ENCODE data around the gene GALNT10. TPM values are rescaled to one million over a fixed set of nuclear protein-coding genes. Genes with fewer than 3 reads are reported as not detected.

The GALNT10 gene
- polyA plus RNA-seq, 1 donor (not counting 4 experiments of a cell fraction or from before 2014, with no cell fraction given) = 17.9 TPM

DNA sequence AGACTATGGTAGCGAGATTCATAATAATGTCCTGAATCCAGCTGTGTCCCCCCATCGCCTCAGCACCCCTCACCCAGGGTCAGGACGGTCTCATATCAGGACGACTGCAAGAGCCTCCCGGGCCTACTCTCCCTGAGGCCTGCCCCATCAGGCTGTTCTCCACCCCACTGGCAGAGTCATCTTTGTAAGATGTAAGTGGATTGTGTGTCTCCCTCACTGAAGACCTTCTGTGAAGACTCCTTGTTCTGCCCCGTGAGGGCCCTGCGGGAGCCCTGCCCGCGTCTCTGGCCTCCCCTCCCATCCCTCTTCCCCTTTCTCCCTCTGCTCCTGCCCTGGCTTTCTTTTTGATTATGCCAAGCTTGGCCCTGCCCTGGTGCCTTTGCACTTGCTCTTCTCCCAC, 211.4 kb downstream of the GALNT10 start:
- FAIRE-seq (no peak), DNase-seq (ENCODE audit: low read depth, low spot score) (no peak)
- no peak overlapping the region for H3K9ac ChIP-seq (ENCODE audit: control insufficient read depth, extremely low read depth, insufficient read depth, low read length)
- no peaks in the 10 kb centered on the region for H3K4me1 ChIP-seq (ENCODE audit: control insufficient read depth, extremely low read depth, insufficient read depth, low read length)
- no peaks in the 10 kb centered on the region for H3K36me3 ChIP-seq (ENCODE audit: control insufficient read depth in 2 of 2, extremely low read depth in 1 of 2, insufficient read depth in 2 of 2, low read length in 2 of 2)
- H3K4me2 ChIP-seq (ENCODE audit: control insufficient read depth, extremely low read depth, insufficient read depth, low read depth, low read length) = no peak overlapping the region
- no peak overlapping the region for H3K27ac ChIP-seq (ENCODE audit: control insufficient read depth, insufficient read depth, low read length)
- no peaks in the 10 kb centered on the region for H3K27me3 ChIP-seq (ENCODE audit: control insufficient read depth, extremely low read depth, insufficient read depth, low read length)
- dilution Hi-C loops (cut with MboI; ENCODE audit: extremely low pct_ligation_motif_present, low sequenced_read_pairs) = loop anchor here (25.0 kb wide), 1 partner anchor 340 kb away; no protein-coding TSS in a partner anchor
- H2AFZ ChIP-seq (ENCODE audit: control insufficient read depth, low read length) = no peak overlapping the region
- no peaks in the 10 kb centered on the region for H3K79me2 ChIP-seq (ENCODE audit: control insufficient read depth, insufficient read depth, low read length)
- no peak overlapping the region for H3K4me3 ChIP-seq (ENCODE audit: control insufficient read depth in 2 of 3, extremely low read depth in 1 of 3, insufficient read depth in 2 of 3, low read depth in 1 of 3, low read length in 3 of 3)
- no peaks in the 10 kb centered on the region for H3K9me3 ChIP-seq (ENCODE audit: control insufficient read depth, low read depth, low read length)
- H4K20me1 ChIP-seq (ENCODE audit: control insufficient read depth, extremely low read depth, insufficient read depth, low read length) = no peaks in the 10 kb centered on the region
- no peaks in the 10 kb centered on the region for H3K9me1 ChIP-seq (ENCODE audit: control insufficient read depth, extremely low read depth, insufficient read depth, low read length)
- no peak for TF ChIP-seq EZH2 (IDR thresholded peaks at IDR 0.05; ENCODE audit: low read length)
- TF ChIP-seq, protein P1, sequence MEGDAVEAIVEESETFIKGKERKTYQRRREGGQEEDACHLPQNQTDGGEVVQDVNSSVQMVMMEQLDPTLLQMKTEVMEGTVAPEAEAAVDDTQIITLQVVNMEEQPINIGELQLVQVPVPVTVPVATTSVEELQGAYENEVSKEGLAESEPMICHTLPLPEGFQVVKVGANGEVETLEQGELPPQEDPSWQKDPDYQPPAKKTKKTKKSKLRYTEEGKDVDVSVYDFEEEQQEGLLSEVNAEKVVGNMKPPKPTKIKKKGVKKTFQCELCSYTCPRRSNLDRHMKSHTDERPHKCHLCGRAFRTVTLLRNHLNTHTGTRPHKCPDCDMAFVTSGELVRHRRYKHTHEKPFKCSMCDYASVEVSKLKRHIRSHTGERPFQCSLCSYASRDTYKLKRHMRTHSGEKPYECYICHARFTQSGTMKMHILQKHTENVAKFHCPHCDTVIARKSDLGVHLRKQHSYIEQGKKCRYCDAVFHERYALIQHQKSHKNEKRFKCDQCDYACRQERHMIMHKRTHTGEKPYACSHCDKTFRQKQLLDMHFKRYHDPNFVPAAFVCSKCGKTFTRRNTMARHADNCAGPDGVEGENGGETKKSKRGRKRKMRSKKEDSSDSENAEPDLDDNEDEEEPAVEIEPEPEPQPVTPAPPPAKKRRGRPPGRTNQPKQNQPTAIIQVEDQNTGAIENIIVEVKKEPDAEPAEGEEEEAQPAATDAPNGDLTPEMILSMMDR (optimal IDR thresholded peaks at IDR 0.05 in 1 of 3, IDR thresholded peaks at IDR 0.05 in 1 of 3, conservative IDR thresholded peaks at IDR 0.05 in 1 of 3; ENCODE audit: extremely low read depth in 1 of 3, insufficient read depth in 2 of 3, low read length in 3 of 3) = no peak

DNA sequence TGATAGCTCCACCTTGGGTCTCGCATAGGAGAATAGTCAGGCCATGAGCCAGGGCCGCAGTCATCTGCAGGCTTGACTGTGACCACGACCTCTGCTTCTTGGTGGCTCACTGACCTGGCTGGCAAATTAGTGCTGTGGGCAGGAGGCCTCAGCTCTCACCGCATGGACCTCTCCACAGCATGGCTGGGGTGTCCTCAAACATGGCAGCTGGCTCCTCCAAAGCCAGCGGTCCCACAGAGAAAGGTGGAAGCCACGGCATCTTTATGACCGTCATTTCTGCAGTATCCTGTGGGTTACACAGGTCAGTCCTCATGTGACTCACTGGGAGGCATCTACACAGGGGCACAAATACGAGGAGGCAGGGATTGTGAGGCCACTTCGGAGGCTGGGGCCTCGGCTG, 212.1 kb downstream of the GALNT10 start:
- no peak overlapping the region for H2AFZ ChIP-seq (ENCODE audit: control insufficient read depth, low read length)
- H3K79me2 ChIP-seq (ENCODE audit: control insufficient read depth, insufficient read depth, low read length) = no peaks in the 10 kb centered on the region
- no peak overlapping the region for H3K4me3 ChIP-seq (ENCODE audit: control insufficient read depth in 2 of 3, extremely low read depth in 1 of 3, insufficient read depth in 2 of 3, low read depth in 1 of 3, low read length in 3 of 3)
- H3K9me3 ChIP-seq (ENCODE audit: control insufficient read depth, low read depth, low read length) = no peaks in the 10 kb centered on the region
- H4K20me1 ChIP-seq (ENCODE audit: control insufficient read depth, extremely low read depth, insufficient read depth, low read length) = no peaks in the 10 kb centered on the region
- FAIRE-seq = no peak
- dilution Hi-C loops (cut with MboI; ENCODE audit: extremely low pct_ligation_motif_present, low sequenced_read_pairs) = loop anchor here (25.0 kb wide), 1 partner anchor 340 kb away; no protein-coding TSS in a partner anchor
- TF ChIP-seq, protein P1 (optimal IDR thresholded peaks at IDR 0.05 in 1 of 3, IDR thresholded peaks at IDR 0.05 in 1 of 3, conservative IDR thresholded peaks at IDR 0.05 in 1 of 3; ENCODE audit: extremely low read depth in 1 of 3, insufficient read depth in 2 of 3, low read length in 3 of 3) = no peak
- TF ChIP-seq EZH2 (IDR thresholded peaks at IDR 0.05; ENCODE audit: low read length) = no peak
- no peak for DNase-seq (ENCODE audit: low read depth, low spot score)
- H3K36me3 ChIP-seq (ENCODE audit: control insufficient read depth in 2 of 2, extremely low read depth in 1 of 2, insufficient read depth in 2 of 2, low read length in 2 of 2) = no peaks in the 10 kb centered on the region
- no peak overlapping the region for H3K4me2 ChIP-seq (ENCODE audit: control insufficient read depth, extremely low read depth, insufficient read depth, low read depth, low read length)
- H3K27me3 ChIP-seq (ENCODE audit: control insufficient read depth, extremely low read depth, insufficient read depth, low read length) = no peaks in the 10 kb centered on the region
- H3K4me1 ChIP-seq (ENCODE audit: control insufficient read depth, extremely low read depth, insufficient read depth, low read length) = no peaks in the 10 kb centered on the region
- no peaks in the 10 kb centered on the region for H3K9me1 ChIP-seq (ENCODE audit: control insufficient read depth, extremely low read depth, insufficient read depth, low read length)
- no peak overlapping the region for H3K27ac ChIP-seq (ENCODE audit: control insufficient read depth, insufficient read depth, low read length)
- no peak overlapping the region for H3K9ac ChIP-seq (ENCODE audit: control insufficient read depth, extremely low read depth, insufficient read depth, low read length)

All from keratinocyte (primary cell).